GM18517 (cell line): ENCODE data around the gene CTTNBP2NL.
"Not testable (repeated sequence)": the region's sequence is repeated elsewhere in the genome, so short reads cannot be mapped to it uniquely, and the experiment has no call there.

Experiments
- ATAC-seq: cut with Tn5 transposase; IDR thresholded peaks from one replicate; pipeline ENCODE4 v1.9.1; 2021; ENCODE audit warnings: mild to moderate bottlenecking, moderate library complexity; ENCODE audit not compliant: unreplicated experiment

The CTTNBP2NL gene

DNA sequence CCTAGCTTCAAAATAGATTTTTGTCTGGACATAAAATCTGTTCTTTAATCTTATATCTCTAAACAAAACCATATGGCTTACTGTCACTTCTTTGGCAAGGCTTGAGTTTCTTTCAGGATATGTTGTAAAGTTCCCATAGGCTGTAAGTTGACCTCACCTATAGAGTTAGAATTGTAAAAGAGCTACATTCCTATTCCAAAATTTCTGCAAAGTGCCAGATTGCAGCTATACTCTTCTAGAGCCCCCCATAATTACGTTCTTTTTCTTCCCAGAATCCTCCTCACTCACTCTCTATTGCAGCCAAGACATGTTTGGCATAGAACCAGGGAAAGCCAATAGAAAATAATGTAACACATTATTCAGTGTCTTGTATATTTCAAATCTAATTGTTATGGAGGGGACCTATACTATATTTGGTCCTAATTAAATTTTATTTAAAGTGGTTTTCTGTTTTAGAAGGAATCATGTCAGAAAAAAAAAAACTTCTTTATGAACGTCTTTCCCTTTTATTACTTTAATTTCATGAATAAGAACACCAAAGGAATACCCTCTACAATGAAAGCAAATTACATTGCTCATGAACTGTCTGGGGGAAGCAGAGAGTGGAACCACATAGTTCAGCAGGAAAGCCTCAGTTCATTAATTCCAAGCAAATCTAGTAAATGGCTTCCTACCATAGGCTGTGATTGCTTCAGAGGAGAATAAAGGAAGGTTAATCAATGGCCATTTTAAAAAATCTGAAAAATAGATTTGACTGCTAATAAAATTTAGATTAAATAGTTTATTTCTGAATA lies 22.3 kb downstream of the CTTNBP2NL start:
- no peak for ATAC-seq

DNA sequence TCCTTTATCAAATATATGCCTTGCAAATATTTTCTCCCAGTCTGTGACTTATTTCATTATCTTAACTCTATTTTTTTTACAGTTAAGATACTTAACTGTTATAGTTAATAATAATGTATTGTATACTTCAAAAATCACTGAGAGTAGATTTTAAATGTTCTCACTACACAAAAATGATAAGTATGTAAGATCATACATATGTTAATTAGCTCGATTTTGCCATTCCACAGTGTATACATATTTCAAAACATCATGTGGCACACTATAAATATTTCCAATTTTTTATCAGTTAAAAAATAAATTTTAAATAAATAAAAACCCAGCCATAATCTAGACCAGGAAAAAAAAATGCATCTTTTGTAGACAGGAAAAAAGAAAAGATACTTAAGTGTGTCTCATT lies 27.2 kb downstream of the CTTNBP2NL start:
- no peak for ATAC-seq

- ATAC-seq, result not testable (repeated sequence)
Observed at GRCh38 chr1:112423666-112424065, 27.7 kb downstream of the CTTNBP2NL start.

- ATAC-seq, result no peak
Observed at GRCh38 chr1:112429749-112430148, 33.7 kb downstream of the CTTNBP2NL start.

GRCh38 chr1:112431038-112431437 lies 35.0 kb downstream of the CTTNBP2NL start:
- ATAC-seq, result no peak

DNA sequence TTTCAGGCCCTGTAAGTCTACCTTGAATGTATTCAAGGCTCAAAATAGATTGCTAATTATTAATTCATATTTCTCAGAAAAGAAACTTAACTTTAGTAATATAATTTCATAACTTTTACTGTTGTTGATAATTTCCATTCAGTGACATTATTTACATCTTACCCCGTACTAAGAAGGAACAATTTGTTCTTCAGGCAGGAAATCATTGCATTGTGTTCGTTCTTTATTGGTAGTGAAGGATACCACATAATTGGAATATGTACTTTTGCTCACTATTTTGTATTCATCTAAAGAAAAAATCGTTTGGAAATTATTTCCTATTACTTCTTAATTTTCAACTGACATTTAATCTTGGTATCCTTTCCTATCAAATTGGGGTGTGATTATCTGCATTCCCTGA lies 39.4 kb downstream of the CTTNBP2NL start:
- no peak for ATAC-seq

DNA sequence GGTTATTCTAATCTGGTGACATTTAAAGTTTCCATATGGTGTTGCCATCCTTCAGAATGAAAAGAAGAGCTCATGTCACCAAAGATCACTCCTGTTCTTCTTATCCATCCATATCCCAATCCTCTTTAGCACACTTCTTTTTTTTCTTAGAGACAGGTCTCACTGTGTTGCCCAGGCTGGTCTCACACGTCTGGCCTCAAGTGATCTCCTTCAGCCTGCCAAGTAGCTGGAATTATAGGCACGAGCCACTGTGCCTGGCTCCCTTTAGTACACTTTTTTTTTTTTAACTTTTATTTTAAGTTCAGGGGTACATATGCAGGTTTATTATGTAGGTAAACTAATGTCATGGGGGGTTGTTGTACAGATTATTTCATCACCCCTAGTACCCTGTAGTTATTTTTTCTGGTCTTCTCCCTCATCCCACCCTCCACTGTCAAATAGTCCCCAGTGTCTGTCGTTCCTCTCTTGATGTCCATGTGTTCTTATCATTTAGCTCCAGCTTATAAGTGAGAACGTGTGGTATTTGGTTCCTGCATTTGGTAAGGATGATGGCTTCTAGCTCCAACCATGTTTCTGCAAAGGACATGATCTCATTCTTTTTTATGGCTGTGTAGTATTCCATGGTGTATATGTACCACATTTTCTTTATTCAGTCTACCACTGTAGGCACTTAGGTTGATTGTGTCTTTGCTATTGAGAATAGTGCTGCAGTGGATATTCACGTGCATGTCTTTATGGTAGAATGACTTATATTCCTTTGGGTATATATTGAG lies 40.6 kb downstream of the CTTNBP2NL start:
- no peak for ATAC-seq

DNA sequence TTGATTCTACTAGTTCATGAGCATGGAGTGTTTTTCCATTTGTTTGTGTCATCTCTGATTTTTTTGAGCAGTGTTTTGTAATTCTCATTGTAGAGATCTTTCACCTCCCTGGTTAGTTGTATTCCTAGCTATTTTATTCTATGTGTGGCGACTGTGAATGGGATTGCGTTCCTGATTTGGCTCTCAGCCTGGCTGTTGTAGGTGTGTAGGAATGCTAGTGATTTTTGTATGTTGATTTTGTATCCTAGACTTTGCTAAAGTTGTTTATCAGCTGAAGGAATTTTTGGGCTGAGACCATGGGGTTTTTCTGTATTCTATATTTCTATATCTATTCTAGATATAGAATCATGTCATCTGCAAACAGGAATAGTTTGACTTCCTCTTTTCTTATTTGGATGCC lies 42.1 kb downstream of the CTTNBP2NL start:
- not testable (repeated sequence) for ATAC-seq

- ATAC-seq, result no peak
Observed at GRCh38 chr1:112439592-112439991, 43.6 kb downstream of the CTTNBP2NL start.

DNA sequence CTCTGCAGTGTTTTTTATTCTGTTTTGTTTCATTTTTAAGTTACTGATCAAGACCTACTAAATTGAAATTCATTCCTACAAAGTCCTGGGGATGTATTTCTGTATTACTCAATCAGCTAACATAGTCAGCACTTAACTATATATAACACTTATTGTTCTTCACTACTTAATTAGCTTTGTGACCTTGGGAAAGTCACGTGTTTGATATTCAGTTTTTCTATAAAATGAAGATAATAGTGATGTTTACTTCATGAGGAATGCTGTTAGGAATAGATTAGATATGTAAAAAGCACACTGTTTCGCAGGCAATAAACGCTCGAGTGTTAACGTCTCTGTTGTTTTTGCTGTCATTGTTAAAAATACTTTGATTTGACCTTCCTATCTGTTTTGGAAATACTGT lies 44.6 kb downstream of the CTTNBP2NL start:
- no peak for ATAC-seq

DNA sequence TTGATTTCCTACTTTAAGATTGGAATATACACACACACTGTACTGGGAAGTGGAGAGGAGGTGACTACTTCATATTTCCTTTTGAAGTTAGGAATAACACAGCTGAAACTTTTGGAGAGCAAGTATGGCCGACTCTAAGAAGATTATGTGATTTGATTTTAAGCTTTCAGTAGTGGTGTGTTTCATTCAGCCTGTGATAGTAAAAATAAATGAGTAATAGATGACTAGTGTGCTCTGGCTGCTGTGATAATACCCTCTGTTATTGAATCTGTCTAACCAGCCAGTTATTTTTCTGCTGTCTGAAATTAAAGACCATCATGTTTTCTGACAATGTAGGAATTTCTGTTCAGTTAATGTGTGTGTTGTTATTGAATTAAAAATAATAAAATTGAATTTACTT lies 48.3 kb downstream of the CTTNBP2NL start:
- ATAC-seq, result no peak

- ATAC-seq, result no peak
Observed at GRCh38 chr1:112445596-112445995, 49.6 kb downstream of the CTTNBP2NL start.

GRCh38 chr1:112446411-112446810 lies 50.4 kb downstream of the CTTNBP2NL start:
- no peak for ATAC-seq

DNA sequence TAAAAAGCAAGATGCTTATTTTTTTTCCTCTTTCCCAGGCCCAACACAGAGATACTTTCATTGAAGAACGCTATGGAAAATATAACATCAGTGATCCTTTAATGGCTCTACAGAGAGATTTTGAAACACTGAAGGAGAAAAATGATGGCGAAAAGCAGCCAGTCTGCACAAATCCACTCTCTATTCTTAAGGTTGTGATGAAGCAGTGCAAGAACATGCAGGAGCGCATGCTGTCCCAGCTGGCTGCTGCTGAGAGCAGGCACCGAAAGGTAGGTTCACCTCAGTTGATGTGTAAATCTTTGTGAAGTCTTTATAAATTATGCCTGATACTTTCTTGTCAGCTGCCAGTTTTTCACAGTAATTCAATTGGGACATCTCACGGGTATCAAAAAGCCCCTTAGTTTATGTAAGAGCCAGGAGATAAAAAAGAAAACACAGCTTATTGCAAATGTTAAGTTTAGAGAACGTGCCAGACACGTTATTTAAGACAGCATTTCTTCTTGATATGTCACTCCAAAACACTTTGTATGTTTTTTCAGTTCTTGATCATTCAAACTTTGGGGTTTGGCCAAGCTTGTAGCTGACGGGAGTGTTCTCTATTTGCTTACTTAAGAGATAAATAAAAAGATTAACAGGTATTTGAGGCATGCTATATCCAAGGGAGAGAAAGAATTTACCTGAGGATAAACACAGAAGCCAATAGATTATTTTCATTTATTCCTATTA lies 53.1 kb downstream of the CTTNBP2NL start:
- ATAC-seq, result no peak

- no peak for ATAC-seq
Observed at GRCh38 chr1:112449630-112449983, 53.6 kb downstream of the CTTNBP2NL start.

DNA sequence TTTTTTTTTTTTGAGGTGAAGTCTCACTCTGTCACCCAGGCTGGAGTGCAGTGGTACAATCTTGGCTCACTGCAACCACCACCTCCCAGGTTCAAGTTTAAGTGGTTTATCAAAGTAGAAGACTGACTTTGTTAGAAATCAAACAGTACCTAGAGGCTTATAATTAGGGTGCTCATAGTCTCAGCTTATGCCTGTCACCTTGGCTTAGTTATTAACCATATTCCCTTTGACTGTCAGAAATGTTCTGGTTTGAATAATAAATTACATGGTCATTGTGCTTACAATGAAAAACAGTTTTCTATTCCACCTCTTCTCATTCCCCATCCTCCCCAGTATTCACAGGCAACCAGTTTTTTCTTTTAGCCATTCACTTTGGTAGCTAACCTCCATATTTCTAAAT lies 54.8 kb downstream of the CTTNBP2NL start:
- no peak for ATAC-seq

GRCh38 chr1:112451301-112451700 lies 55.3 kb downstream of the CTTNBP2NL start:
- ATAC-seq, result not testable (repeated sequence)

DNA sequence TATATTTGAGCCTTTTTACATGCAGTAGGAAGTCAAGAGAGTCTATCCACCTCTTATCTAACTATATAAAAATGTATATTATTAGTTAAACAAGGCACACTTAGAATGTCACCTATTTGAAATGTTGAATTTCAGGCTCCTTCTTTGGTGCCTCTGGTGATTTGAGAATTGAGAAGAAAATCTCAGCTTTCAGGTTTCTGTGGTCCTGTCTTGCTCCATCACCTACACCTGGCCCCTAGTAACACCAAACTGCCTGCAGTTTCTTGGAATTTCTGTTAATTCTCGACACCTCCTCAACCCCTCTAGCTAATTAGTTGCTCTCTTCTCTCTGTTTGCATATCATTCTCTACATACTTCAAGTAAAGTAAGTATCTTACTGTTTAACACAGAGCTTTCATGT lies 57.9 kb downstream of the CTTNBP2NL start:
- no peak for ATAC-seq

GRCh38 chr1:112454316-112454715 lies 58.3 kb downstream of the CTTNBP2NL start:
- no peak for ATAC-seq

DNA sequence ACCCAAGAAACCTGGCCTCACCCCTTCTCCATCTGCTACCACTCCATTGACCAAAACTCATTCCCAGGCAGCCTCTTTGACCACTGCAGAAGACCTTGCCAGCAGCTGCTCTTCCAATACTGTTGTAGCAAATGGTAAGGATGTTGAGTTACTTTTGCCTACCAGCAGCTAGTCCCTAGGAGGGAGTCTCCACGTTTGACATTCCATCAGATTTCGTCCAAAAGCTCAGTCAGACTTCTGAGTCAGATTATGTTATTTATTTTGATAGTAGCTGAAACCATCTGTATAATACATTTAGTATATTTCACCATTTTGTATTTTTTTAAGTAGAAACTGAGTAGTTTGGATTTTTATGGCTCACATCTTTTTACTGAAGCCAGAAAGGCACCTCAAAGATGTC lies 61.2 kb downstream of the CTTNBP2NL start:
- no peak for ATAC-seq

GRCh38 chr1:112457955-112458354 lies 61.9 kb downstream of the CTTNBP2NL start:
- ATAC-seq, result no peak

DNA sequence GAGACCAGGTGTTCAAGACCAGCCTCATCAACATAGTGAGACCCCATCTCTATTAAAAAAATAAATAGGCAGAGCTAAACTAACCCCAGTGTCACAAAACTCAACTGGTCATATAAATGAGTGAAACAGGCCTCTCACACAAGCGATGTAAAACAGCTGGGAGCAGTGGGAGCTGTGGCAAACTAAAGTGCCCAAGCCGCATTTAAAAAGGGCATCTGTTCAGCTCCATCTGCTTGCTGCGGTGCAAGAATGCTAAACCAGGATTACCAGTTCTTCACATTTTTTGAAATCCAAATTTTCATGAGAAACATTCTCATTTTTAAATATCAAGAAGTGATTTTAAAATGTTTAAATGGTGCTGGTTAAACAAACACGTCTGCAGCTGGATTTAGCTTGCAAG lies 62.7 kb downstream of the CTTNBP2NL start:
- ATAC-seq, result no peak
